Measurements from ENCODE around the gene ANK2.

Gene ANK2

DNA sequence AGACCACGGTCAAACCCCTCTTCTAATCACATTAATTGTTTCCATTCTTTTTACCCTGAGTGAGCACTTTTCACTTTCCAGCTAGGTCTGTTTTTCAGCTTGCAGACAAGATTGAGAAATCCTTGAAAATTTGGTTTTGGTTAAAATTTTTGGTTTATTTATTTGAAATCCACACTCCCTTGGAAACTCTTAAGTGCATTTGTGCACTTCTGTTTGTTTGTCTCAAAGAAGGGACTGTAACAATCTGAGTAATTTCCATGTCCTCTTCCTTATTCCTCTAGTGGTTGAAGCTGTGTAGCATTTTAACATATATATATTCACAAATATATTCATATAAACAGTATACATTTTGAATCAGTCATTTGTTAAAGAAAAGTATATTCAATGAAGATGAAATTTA lies 333.3 kb downstream of the ANK2 start:
- TF ChIP-seq CTCF (IDR thresholded peaks at IDR 0.05; ENCODE audit: low read depth, low read length): no peak
- TF ChIP-seq POLR2A (IDR thresholded peaks at IDR 0.05; ENCODE audit: extremely low read depth, insufficient read length): no peak
- TF ChIP-seq MYC (IDR thresholded peaks at IDR 0.05; ENCODE audit: low read depth, low read length): no peak
- TF ChIP-seq, protein P1, sequence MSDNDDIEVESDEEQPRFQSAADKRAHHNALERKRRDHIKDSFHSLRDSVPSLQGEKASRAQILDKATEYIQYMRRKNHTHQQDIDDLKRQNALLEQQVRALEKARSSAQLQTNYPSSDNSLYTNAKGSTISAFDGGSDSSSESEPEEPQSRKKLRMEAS (IDR thresholded peaks at IDR 0.05; ENCODE audit: low read depth, low read length): no peak
- H3K4me3 ChIP-seq (ENCODE audit: low read depth, low read length): no peak overlapping the region
- DNase-seq (ENCODE audit: low read depth): no peak

DNA sequence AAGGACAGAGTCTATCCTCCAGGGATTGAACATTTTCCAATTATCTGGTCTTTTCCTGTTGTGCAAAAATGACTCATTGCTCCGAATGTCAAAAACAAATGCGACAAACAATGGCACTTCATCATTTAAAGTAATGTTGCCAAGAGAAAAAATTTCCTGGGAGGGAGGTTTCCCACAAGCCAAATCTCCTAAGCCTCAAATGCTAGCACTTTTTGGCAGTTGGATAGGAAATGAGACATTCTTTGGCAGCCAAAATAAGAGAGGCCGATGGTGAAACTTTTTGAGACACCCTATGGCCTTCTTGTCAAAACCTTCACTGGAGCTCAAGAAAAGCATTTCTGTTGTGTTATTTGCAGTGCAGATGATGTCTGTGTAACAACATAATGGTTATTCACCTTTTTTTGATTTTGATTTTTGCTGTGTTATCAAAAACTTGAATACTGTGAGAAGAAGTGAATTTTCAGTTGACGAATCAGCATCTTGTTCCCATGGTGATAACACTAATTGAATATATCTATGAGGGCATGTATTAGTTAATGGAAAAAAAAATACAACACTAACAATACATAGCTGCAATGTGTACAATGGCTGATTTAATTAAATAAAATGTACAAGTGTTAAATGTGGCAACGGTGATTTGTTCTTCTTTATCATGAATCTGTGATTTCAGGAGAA lies 333.8 kb downstream of the ANK2 start:
- DNase-seq (ENCODE audit: low read depth): no peak
- no peak overlapping the region for H3K4me3 ChIP-seq (ENCODE audit: low read depth, low read length)
- no peak for TF ChIP-seq POLR2A (IDR thresholded peaks at IDR 0.05; ENCODE audit: extremely low read depth, insufficient read length)
- no peak for TF ChIP-seq CTCF (IDR thresholded peaks at IDR 0.05; ENCODE audit: low read depth, low read length)
- TF ChIP-seq, protein P1 (IDR thresholded peaks at IDR 0.05; ENCODE audit: low read depth, low read length): no peak
- no peak for TF ChIP-seq MYC (IDR thresholded peaks at IDR 0.05; ENCODE audit: low read depth, low read length)

GRCh38 chr4:113384600-113384999 lies 335.1 kb downstream of the ANK2 start:
- H3K4me3 ChIP-seq (ENCODE audit: low read depth, low read length): no peak overlapping the region
- TF ChIP-seq POLR2A (IDR thresholded peaks at IDR 0.05; ENCODE audit: extremely low read depth, insufficient read length) (no peak), CTCF (IDR thresholded peaks at IDR 0.05; ENCODE audit: low read depth, low read length) (no peak), MYC (IDR thresholded peaks at IDR 0.05; ENCODE audit: low read depth, low read length) (no peak)
- TF ChIP-seq, protein P1 (IDR thresholded peaks at IDR 0.05; ENCODE audit: low read depth, low read length): no peak
- DNase-seq (ENCODE audit: low read depth): no peak

- TF ChIP-seq, protein P1 (IDR thresholded peaks at IDR 0.05; ENCODE audit: low read depth, low read length): no peak
- TF ChIP-seq MYC (IDR thresholded peaks at IDR 0.05; ENCODE audit: low read depth, low read length): no peak
- no peak for TF ChIP-seq POLR2A (IDR thresholded peaks at IDR 0.05; ENCODE audit: extremely low read depth, insufficient read length)
- TF ChIP-seq CTCF (IDR thresholded peaks at IDR 0.05; ENCODE audit: low read depth, low read length): no peak
- no peak overlapping the region for H3K4me3 ChIP-seq (ENCODE audit: low read depth, low read length)
- DNase-seq (ENCODE audit: low read depth): no peak
Measured at GRCh38 chr4:113385281-113385899, 335.9 kb downstream of the ANK2 start.

DNA sequence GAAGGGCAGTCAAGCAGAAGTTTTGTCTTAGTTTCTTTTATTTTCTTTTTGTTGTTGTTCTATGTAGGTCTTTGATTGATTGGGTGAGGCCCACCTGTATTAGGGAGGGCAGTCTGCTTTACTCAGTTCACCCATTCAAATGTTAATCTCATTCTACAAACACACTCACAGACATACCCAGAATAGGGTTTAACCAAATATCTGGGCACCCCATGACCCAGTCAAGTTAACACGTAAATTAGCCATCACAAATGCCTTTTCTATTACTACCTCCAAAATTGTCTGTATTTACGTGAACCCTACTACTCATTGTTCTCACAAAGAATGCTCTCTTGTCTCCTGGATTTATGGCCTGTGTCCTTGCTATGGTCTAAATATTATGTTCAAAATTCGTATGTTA lies 339.7 kb downstream of the ANK2 start:
- no peak for DNase-seq (ENCODE audit: low read depth)
- TF ChIP-seq, protein P1 (IDR thresholded peaks at IDR 0.05; ENCODE audit: low read depth, low read length): no peak
- TF ChIP-seq CTCF (IDR thresholded peaks at IDR 0.05; ENCODE audit: low read depth, low read length) (no peak), POLR2A (IDR thresholded peaks at IDR 0.05; ENCODE audit: extremely low read depth, insufficient read length) (no peak), MYC (IDR thresholded peaks at IDR 0.05; ENCODE audit: low read depth, low read length) (no peak)
- no peak overlapping the region for H3K4me3 ChIP-seq (ENCODE audit: low read depth, low read length)
